GM21360 (cell line): ENCODE results near the gene EIF3A.
"Not testable (repeated sequence)": the region's sequence is repeated elsewhere in the genome, so short reads cannot be mapped to it uniquely, and the experiment has no call there.

Source experiments
- ATAC-seq: cut with Tn5 transposase; IDR thresholded peaks from one replicate; pipeline ENCODE4 v1.9.1; 2021; ENCODE audit warnings: mild to moderate bottlenecking, moderate library complexity; ENCODE audit not compliant: unreplicated experiment

The EIF3A gene

GRCh38 chr10:119080521-119081259, at the start of gene EIF3A:
TSS of gene EIF3A (minus strand) at chr10:119080817. CDS start at chr10:119080676, 141 bp downstream.
- ATAC-seq: peak; percentile 72

- no peak for ATAC-seq
Observed at GRCh38 chr10:119129721-119130120, 49.1 kb upstream of the EIF3A start.

- ATAC-seq: no peak
Observed at GRCh38 chr10:119125942-119126341, 45.3 kb upstream of the EIF3A start.

GRCh38 chr10:119120875-119121274, 40.3 kb upstream of the EIF3A start:
- ATAC-seq: no peak

- peak; percentile 87 for ATAC-seq
Observed at GRCh38 chr10:119120413-119120867, 39.8 kb upstream of the EIF3A start.

DNA sequence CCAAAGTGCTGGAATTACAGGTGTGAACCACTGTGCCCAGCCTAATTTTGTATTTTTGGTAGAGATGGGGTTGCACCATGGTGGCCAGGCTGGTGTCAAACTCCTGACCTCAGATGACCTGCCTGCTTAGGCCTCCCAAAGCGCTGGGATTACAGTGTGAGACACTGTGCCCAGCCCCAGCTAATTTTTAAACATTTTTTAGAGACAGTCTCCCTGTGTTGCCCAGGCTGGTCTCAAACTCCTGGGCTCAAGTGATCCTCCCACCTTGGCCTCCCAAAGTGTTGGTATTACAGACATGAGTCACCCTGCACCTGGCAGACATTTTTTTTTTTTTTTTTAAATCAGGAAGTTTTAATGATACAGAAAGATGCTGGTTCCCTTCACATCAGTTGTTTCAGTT, 38.8 kb upstream of the EIF3A start:
- ATAC-seq: no peak

GRCh38 chr10:119118231-119118630, 37.6 kb upstream of the EIF3A start:
- ATAC-seq: no peak

DNA sequence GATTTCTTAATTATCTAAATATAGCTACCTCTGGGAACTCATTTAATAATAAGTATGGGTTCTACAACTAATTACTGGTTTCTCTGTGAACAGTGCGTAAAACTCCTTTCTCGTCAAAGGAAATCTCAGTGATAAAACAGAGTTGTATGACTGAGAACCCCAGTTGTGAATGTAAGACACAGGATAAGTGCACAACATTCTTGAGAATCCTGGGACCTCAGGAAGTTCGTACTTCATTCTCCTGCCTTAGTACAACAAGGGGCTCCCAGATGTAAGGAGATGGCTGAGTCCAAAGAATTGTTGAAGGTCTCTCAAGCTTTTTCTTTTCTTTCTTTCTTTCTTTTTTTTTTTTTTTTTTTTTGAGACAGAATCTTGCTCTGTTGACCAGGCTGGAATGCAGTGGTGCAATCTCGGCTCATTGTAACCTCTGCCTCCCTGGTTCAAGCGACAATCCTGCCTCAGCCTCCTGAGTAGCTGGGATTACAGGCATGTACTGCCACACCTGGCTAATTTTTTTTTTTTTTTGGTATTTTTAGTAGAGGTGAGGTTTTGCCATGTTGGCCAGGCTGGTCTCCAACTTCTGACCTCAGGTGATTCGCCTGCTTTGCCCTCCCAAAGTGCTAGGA, 35.8 kb upstream of the EIF3A start:
- no peak for ATAC-seq

DNA sequence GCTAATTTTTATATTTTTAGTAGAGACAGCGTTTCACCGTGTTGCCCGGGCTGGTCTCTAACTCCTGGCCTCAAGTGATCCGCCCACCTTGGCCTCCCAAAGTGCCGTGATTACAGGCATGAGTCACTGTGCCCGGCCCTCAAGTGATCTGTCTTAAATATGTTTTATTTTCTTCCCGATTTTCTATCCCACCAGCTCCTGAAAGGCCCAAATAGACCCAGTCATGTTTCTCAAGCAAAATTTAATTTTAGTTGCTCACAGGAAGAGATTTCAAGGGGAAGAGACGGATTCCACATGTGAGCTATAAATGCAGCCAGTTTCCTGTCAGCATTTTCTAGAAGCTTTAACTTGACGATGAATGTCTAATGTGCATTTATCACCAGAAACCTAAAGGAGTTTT, 35.3 kb upstream of the EIF3A start:
- no peak for ATAC-seq

- no peak for ATAC-seq
Observed at GRCh38 chr10:119113751-119114732, 33.4 kb upstream of the EIF3A start.

- no peak for ATAC-seq
Observed at GRCh38 chr10:119112056-119112455, 31.4 kb upstream of the EIF3A start.

DNA sequence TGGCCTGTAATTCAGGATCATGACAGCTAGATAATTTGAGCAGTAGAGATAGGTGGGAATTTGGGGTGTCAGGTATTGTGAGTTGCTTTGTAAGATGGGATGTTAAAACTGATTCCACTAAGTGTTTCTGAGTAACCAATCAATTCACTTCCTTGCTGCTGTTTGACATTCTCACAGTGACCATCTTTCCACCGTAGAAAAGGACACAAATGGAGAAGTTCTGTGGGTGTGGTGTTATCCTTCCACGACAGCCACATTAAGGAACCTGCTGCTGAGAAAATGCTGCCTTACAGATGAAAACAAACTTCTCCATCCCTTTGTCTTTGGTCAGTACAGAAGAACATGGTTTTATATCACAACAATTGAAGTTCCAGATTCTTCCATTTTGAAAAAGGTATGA, 27.2 kb upstream of the EIF3A start:
- not testable (repeated sequence) for ATAC-seq

GRCh38 chr10:119107106-119107505, 26.5 kb upstream of the EIF3A start:
- ATAC-seq: not testable (repeated sequence)

DNA sequence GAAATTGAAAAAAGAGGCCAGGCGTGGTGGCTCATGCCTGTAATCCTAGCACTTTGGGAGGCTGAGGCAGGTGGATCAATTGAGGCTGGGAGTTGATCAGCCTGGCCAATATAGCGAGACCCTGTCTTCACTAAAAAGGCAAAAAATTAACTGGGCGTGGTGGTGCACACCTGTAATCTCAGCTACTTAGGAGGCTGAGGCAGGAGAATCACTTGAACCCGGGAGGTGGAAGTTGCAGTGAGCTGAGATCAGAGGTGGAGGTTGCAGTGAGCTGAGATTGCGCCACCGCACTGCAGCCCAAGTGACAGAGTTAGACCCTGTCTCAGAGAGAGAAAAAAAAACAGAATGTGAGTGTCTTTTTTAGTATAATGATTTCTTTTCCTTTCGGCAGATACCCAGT, 25.3 kb upstream of the EIF3A start:
- ATAC-seq: not testable (repeated sequence)

DNA sequence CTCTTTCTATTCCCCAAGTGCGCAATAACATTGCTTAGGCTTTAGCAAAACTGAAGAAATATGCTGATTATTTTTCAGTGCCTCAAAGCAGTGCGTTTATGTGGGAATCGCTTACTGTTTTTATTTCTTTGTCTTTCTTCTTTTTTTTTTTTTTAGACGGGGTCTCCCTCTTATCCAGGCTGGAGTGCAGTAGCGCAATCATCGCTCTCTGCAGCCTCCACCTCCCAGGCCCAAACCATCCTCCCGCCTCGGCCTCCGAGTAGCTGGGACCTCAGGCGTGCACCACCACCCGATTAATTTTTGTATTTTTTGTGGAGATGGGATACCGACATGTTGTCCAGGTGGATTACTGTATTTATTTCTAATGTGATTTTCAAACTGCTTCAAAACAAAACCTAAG, 24.5 kb upstream of the EIF3A start:
- ATAC-seq: no peak

DNA sequence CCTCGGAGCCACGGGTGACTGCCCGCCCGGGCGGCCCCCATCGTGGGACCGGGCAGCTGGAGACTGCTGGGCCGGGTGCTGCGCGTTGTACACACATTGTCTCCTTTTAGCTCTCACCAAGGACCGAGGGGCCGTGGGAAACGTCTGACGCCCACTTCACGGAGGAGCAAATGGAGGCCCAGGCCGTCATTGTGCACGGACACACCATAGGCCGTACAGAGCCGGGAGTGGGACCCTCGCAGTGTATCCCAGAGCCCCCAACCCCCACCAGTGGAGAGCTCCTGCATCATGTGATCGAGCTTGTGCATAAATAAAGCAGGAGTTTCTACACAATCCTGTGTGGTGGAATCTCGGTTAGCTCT, 24.0 kb upstream of the EIF3A start:
- no peak for ATAC-seq

GRCh38 chr10:119103903-119104653, 23.5 kb upstream of the EIF3A start, which contains the start of gene DENND10:
TSS of gene DENND10 (plus strand) at chr10:119104113. CDS start at chr10:119104143, 30 bp downstream.
- peak; percentile 79 for ATAC-seq

GRCh38 chr10:119103241-119103902, 22.8 kb upstream of the EIF3A start:
- no peak for ATAC-seq

DNA sequence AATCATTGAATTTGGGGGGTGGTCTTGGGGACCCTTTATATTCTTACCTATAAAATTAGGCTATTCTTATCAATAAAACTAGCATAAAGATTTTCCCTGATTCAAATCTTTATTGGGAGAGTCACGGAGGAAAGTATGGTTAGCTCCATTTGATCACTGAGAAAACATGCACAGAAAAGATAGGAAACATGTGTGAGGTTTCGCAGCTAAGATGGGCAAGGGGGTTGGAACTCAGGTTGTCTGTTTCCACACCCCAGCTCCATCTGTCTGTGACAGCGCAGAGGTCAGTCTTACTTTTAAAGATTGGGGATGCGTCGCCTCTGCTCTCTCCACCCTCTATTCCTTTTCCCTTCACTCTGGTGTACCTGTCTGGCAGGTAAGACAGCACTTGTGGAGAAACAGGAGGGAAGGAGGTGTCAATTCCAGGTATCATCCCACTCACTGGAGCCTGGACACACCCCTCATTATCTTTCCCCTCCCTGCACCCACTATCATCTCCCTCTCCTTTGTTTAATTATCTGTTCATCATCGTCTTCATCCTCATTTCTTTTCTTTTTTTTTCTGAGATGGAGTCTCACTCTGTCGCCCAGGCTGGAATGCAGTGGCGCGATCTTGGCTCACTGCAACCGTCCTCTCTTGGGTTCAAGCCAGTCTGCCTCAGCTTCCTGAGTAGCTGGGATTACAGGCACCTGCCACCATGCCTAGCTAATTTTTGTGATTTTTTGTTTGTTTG, 20.9 kb upstream of the EIF3A start:
- no peak for ATAC-seq
